Naive thymus-derived CD8-positive, alpha-beta T cell (primary cell): ENCODE data around the gene NUDT4. TPM values are rescaled to one million over a fixed set of nuclear protein-coding genes. Genes with fewer than 3 reads are reported as not detected.

Experiments used
- ATAC-seq, 2 donors: fragments of 150-1000 bp; cut with Tn5 transposase in 1 of 2; sonication (Bioruptor Pico), chemical (Tn5 transposase) in 1 of 2; 1 replicate in 1 of 2; 2 replicates in 1 of 2; pipeline ENCODE4 v1.10.0; 2021; ENCODE audit warnings: mild to moderate bottlenecking in 2 of 2, moderate library complexity in 2 of 2
- POLR2A ChIA-PET: fragments of 350-600 bp; sonication (Branson Sonifier 250); formaldehyde crosslinking; loops from one replicate; lab custom pipeline; 2021; ENCODE audit warnings: antibody characterized with exemption; lab: Charles Lee
- DNase-seq, 10 donors: peaks; one replicate each; pipeline versions ENCODE4 v3.0.0 to v3.0.0-alpha.2; 2020 to 2022
- H3K27ac Mint-ChIP-seq, 10 donors: one replicate each; pipeline ENCODE4 v1.8.0; 2020 to 2022; ENCODE audit warnings: mild to moderate bottlenecking in 10 of 10, mixed read lengths in 10 of 10, moderate library complexity in 4 of 10, inconsistent platforms in 1 of 10
- H3K27me3 Mint-ChIP-seq, 5 donors: one replicate each; pipeline ENCODE4 v1.8.0; 2021 to 2022; ENCODE audit warnings: mixed read lengths in 5 of 5
- H3K36me3 Mint-ChIP-seq, 3 donors: one replicate each; pipeline ENCODE4 v1.8.0; 2020 to 2022; ENCODE audit warnings: mixed read lengths in 3 of 3, mild to moderate bottlenecking in 2 of 3, inconsistent platforms in 1 of 3
- H3K4me1 Mint-ChIP-seq, 4 donors: one replicate each; pipeline ENCODE4 v1.8.0; 2021 to 2022; ENCODE audit warnings: mixed read lengths in 4 of 4
- H3K4me3 Mint-ChIP-seq, 10 donors: one replicate each; pipeline ENCODE4 v1.8.0; 2020 to 2022; ENCODE audit warnings: mild to moderate bottlenecking in 10 of 10, mixed read lengths in 10 of 10, moderate library complexity in 6 of 10, inconsistent platforms in 1 of 10
- H3K9me3 Mint-ChIP-seq, 9 donors: one replicate each; pipeline ENCODE4 v1.8.0; 2020 to 2022; ENCODE audit warnings: mixed read lengths in 9 of 9, mild to moderate bottlenecking in 3 of 9, inconsistent platforms in 1 of 9, moderate library complexity in 1 of 9
- polyA plus RNA-seq, 3 donors: library from polyadenylated mRNA; unstranded; fragments of 300-500 nt; fragmentation: Illumina TruSeq; gene quantifications; one replicate each; pipeline ENCODE4 v1.2.3, GENCODE V29; 2021
- total RNA-seq, 8 experiments: library from RNA in 2 of 8; stranded (reverse) in 2 of 8; gene quantifications; one replicate each; pipeline ENCODE4 v1.2.3 and lab custom pipeline; 2021 to 2026

NUDT4 gene
- total and polyA plus RNA-seq, 5 experiments from 2014 or later = 38.0 to 55.5 (median 47.8) TPM

DNA sequence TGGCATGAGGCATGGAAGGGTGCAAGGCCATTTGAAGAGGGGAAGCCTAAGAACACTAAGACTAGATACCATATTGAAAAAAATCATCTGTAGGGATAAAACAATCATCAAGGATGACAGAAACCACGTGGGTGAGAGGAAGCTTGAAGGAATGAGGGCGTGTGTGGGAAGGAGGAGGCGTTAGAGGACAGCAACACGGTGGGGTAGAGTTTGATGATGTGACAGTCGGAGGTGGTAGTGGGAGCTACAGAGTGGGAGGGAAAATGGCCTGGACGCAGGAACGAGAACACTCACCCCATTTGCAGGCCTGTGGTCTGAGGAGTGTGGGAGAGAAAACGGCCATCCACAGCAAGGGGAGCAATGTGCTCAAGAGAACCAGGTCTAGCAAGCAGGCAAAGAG lies 25.4 kb upstream of the NUDT4 start:
- POLR2A ChIA-PET = no interaction called here
- DNase-seq (no peak), ATAC-seq (no peak)
- no peaks in the 10 kb centered on the region for H3K36me3 Mint-ChIP-seq
- H3K4me1 Mint-ChIP-seq = peaks cover 0 to 1% (median 0%) of the 10 kb centered on the region in 4 donors
- H3K9me3 Mint-ChIP-seq = no peaks in the 10 kb centered on the region
- H3K4me3 Mint-ChIP-seq = no peak overlapping the region
- peaks cover 0 to 1% (median 0%) of the 10 kb centered on the region in 5 donors for H3K27me3 Mint-ChIP-seq
- H3K27ac Mint-ChIP-seq = no peak overlapping the region

DNA sequence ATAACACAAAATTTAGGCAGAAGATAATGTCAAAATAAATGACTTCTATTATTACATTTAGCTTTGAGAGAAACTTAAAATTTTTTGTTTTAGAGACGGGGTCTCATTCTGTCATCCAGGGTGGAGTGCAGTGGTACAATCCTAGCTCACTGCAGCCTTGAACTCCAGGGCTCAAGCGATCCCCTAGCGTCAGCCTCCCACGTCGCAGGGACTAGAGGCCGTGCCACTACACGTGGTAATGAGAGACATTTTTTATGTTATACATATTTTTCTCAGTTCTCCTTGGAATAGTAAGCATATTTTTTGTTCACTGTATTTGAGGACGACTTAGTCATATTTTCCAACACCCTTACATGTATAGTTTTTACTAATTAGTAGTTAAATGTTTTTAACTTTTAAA lies 21.5 kb upstream of the NUDT4 start:
- POLR2A ChIA-PET = no interaction called here
- H3K27me3 Mint-ChIP-seq = peaks cover 0 to 1% (median 0%) of the 10 kb centered on the region in 5 donors

GRCh38 chr12:93358058-93358457 lies 19.7 kb upstream of the NUDT4 start:
- H3K27ac Mint-ChIP-seq = no peak overlapping the region
- no peak for DNase-seq
- H3K4me3 Mint-ChIP-seq = no peak overlapping the region
- no peaks in the 10 kb centered on the region for H3K9me3 Mint-ChIP-seq
- H3K4me1 Mint-ChIP-seq = peaks cover 2 to 9% (median 5%) of the 10 kb centered on the region in 4 donors
- POLR2A ChIA-PET = no interaction called here
- H3K27me3 Mint-ChIP-seq = no peaks in the 10 kb centered on the region
- H3K36me3 Mint-ChIP-seq = no peaks in the 10 kb centered on the region
- ATAC-seq = no peak

More for the DNA sequence above, 21.5 kb upstream of the NUDT4 start:
- ATAC-seq (no peak), DNase-seq (no peak)
- H3K4me3 Mint-ChIP-seq = no peak overlapping the region
- H3K36me3 Mint-ChIP-seq = no peaks in the 10 kb centered on the region
- H3K9me3 Mint-ChIP-seq = no peaks in the 10 kb centered on the region
- peaks cover 0 to 3% (median 0%) of the 10 kb centered on the region in 4 donors for H3K4me1 Mint-ChIP-seq
- H3K27ac Mint-ChIP-seq = no peak overlapping the region

DNA sequence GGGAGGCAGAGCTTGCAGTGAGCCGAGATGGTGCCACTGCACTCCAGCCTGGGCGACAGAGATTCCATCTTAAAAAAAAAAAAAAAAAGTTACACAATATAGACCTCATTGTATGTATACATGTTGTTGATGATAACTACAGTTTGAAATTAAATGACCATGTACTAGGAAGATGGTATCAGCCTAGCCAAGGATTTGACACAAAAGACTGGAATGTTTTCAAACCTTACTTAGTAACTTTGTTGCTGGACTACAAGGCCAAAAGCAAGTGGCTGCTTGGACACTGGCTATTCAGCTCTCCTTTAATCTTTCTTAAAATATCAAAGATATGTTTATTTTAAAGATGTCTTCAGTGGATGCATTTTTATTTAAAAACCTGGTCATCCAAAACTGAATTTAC lies 18.9 kb upstream of the NUDT4 start:
- H3K27ac Mint-ChIP-seq = no peak overlapping the region
- no peaks in the 10 kb centered on the region for H3K9me3 Mint-ChIP-seq
- H3K4me1 Mint-ChIP-seq = peaks cover 3 to 15% (median 12%) of the 10 kb centered on the region in 4 donors
- H3K27me3 Mint-ChIP-seq = no peaks in the 10 kb centered on the region
- ATAC-seq = no peak
- POLR2A ChIA-PET = no interaction called here
- no peaks in the 10 kb centered on the region for H3K36me3 Mint-ChIP-seq
- no peak overlapping the region for H3K4me3 Mint-ChIP-seq
- no peak for DNase-seq

DNA sequence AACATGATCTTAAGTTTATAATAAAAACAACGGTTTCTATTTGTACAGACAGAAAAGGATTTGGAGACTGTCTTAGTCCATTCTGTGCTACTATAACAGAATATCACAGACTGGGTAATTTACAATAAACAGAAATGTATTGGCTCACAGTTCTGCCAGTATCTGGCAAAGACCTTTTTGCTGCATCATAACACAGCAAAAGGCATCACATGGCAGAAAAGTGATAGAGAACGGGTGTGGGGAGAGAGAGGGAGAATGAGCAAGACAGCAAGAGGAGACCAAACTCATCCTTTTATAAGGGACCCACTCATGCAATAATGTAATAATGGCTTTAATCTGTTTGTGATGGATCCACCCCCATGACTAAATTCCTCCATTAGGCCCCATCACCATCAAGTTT lies 17.0 kb upstream of the NUDT4 start:
- DNase-seq (no peak), ATAC-seq (no peak)
- no peak overlapping the region for H3K4me3 Mint-ChIP-seq
- H3K9me3 Mint-ChIP-seq = no peaks in the 10 kb centered on the region
- POLR2A ChIA-PET = no interaction called here
- H3K27me3 Mint-ChIP-seq = no peaks in the 10 kb centered on the region
- H3K4me1 Mint-ChIP-seq = peaks cover 5 to 23% (median 20%) of the 10 kb centered on the region in 4 donors
- H3K27ac Mint-ChIP-seq = no peak overlapping the region
- no peaks in the 10 kb centered on the region for H3K36me3 Mint-ChIP-seq

DNA sequence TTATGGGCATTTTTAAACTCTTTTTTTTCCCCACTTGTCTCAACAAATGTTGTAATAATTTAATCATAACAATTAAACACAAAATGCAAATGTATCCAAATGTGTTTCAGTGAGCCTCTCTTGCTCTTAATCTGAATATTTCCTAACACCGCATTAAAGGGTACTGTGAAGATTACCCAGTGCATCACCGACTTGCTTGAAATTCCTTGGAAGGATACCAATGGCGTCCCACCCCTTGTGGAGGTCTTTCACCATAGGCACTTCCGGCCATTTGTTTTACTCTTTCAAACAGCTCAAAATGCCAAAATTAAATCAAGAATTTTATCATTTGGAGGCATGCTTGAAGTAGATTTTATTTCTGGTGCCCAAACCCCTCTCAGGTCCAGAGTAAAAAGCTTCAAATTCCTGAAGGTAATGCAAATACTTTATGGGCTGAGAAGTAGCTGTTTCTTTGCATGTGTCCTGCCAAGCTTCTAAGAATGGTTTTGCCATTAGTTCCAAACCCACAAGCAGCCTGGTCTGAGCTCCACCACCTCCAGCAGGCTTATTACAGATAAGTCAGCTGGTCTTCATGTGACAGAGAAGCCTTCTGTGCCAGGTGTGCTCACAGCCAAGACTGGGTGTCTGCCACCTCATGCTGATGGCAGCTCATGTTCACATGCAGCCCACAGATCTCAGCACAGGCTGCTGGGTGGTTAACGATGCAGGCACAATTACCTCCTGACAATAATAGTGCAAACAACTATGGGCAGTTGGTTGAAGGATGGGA lies 16.4 kb upstream of the NUDT4 start:
- DNase-seq (no peak), ATAC-seq (no peak)
- no peaks in the 10 kb centered on the region for H3K27me3 Mint-ChIP-seq
- no peaks in the 10 kb centered on the region for H3K36me3 Mint-ChIP-seq
- POLR2A ChIA-PET = no interaction called here
- H3K4me3 Mint-ChIP-seq = no peak overlapping the region
- H3K4me1 Mint-ChIP-seq = peaks cover 5 to 23% (median 20%) of the 10 kb centered on the region in 4 donors
- no peak overlapping the region for H3K27ac Mint-ChIP-seq
- no peaks in the 10 kb centered on the region for H3K9me3 Mint-ChIP-seq

DNA sequence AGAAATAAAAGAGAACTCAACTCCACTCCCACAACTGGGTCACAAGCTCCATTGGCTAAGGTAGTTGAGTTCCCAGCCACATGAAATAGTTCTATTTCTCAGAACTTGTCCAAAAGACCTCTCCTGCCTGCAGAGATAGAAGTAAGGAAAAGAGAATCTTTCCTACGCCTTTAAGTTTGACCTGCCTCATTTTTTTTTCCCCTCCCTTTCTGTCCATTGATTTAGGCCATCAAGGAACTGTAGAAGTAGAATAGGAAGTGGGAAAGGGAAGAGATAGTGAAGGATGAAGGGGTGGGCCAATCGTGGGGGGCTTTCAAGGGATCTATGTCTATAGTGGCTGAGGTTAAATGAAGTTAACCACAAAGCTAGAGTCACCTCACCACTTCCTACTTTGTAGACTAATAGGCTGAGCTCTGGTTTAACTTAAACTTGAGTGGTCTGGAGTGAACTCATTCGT lies 13.9 kb upstream of the NUDT4 start:
- DNase-seq = peak in 3 of 10 donors; percentile 8 to 45 (median 28)
- H3K4me3 Mint-ChIP-seq = peak overlapping the region; percentile 1 to 72 (median 50)
- peak overlapping the region in 4 of 10 donors; percentile 9 to 43 (median 32) for H3K27ac Mint-ChIP-seq
- no peaks in the 10 kb centered on the region for H3K27me3 Mint-ChIP-seq
- POLR2A ChIA-PET = interaction anchor here (0.7 kb wide), 3 partner anchors 26 to 78 kb away, joined by 3 to 4 read pairs (median 3); no protein-coding TSS in a partner anchor
- H3K36me3 Mint-ChIP-seq = peaks cover 0 to under 1% (median 0%) of the 10 kb centered on the region in 3 donors
- peaks cover 5 to 23% (median 20%) of the 10 kb centered on the region in 4 donors for H3K4me1 Mint-ChIP-seq
- H3K9me3 Mint-ChIP-seq = no peaks in the 10 kb centered on the region
- peak; percentile 82 to 92 for ATAC-seq

GRCh38 chr12:93365616-93366405 lies 11.9 kb upstream of the NUDT4 start:
- H3K27me3 Mint-ChIP-seq = no peaks in the 10 kb centered on the region
- H3K9me3 Mint-ChIP-seq = no peaks in the 10 kb centered on the region
- peaks cover 0 to 5% (median 0%) of the 10 kb centered on the region in 3 donors for H3K36me3 Mint-ChIP-seq
- no peak for DNase-seq
- peaks cover 5 to 23% (median 20%) of the 10 kb centered on the region in 4 donors for H3K4me1 Mint-ChIP-seq
- no peak overlapping the region for H3K27ac Mint-ChIP-seq
- no peak for ATAC-seq
- POLR2A ChIA-PET = interaction anchor here (1.1 kb wide), 1 partner anchor 13 kb away, joined by 3 read pairs; no protein-coding TSS in a partner anchor
- H3K4me3 Mint-ChIP-seq = no peak overlapping the region

- no peak overlapping the region for H3K27ac Mint-ChIP-seq
- POLR2A ChIA-PET = no interaction called here
- H3K4me3 Mint-ChIP-seq = no peak overlapping the region
- no peaks in the 10 kb centered on the region for H3K9me3 Mint-ChIP-seq
- no peaks in the 10 kb centered on the region for H3K27me3 Mint-ChIP-seq
- H3K4me1 Mint-ChIP-seq = peaks cover 5 to 23% (median 20%) of the 10 kb centered on the region in 4 donors
- no peak for DNase-seq
- ATAC-seq = no peak
- H3K36me3 Mint-ChIP-seq = peaks cover 0 to 5% (median 0%) of the 10 kb centered on the region in 3 donors
Observed at GRCh38 chr12:93366422-93366821, 11.3 kb upstream of the NUDT4 start.

GRCh38 chr12:93368766-93369165 lies 9.0 kb upstream of the NUDT4 start:
- Mint-ChIP-seq H3K9me3 (no peaks in the 10 kb centered on the region), H3K27me3 (peaks cover 0 to 2% (median 0%) of the 10 kb centered on the region in 5 donors), H3K4me3 (no peak overlapping the region), H3K27ac (no peak overlapping the region), H3K4me1 (peaks cover 3 to 11% (median 9%) of the 10 kb centered on the region in 4 donors), H3K36me3 (peaks cover 0 to 5% (median 0%) of the 10 kb centered on the region in 3 donors)
- DNase-seq (no peak), ATAC-seq (no peak)
- POLR2A ChIA-PET = no interaction called here

- H3K4me1 Mint-ChIP-seq = peaks cover 0 to 5% (median 2%) of the 10 kb centered on the region in 4 donors
- POLR2A ChIA-PET = no interaction called here
- no peak overlapping the region for H3K27ac Mint-ChIP-seq
- no peak for ATAC-seq
- peaks cover 0 to 4% (median 0%) of the 10 kb centered on the region in 5 donors for H3K27me3 Mint-ChIP-seq
- no peak overlapping the region for H3K4me3 Mint-ChIP-seq
- no peak for DNase-seq
- H3K9me3 Mint-ChIP-seq = no peaks in the 10 kb centered on the region
- H3K36me3 Mint-ChIP-seq = peaks cover 0 to 5% (median 0%) of the 10 kb centered on the region in 3 donors
Observed at GRCh38 chr12:93369505-93369904, 8.2 kb upstream of the NUDT4 start.

GRCh38 chr12:93370947-93371346 lies 6.8 kb upstream of the NUDT4 start:
- Mint-ChIP-seq H3K27ac (no peak overlapping the region), H3K4me3 (no peak overlapping the region), H3K4me1 (peaks cover 0 to 2% (median under 1%) of the 10 kb centered on the region in 4 donors), H3K27me3 (peaks cover 0 to 4% (median 0%) of the 10 kb centered on the region in 5 donors), H3K9me3 (no peaks in the 10 kb centered on the region), H3K36me3 (peaks cover 0 to 5% (median 0%) of the 10 kb centered on the region in 3 donors)
- DNase-seq (no peak), ATAC-seq (no peak)
- POLR2A ChIA-PET = no interaction called here
